GM23338 (cell line): ENCODE data around the gene REG4. TPM values are rescaled to one million over a fixed set of nuclear protein-coding genes. Genes with fewer than 3 reads are reported as not detected.

Experiments used
- ATAC-seq: fragments of 200-7000 bp; cut with Tn5 transposase; 3 replicates; pipeline ENCODE4 v1.9.1; 2020
- DNase-seq: peaks from one replicate; pipeline ENCODE4 v3.0.0-alpha.2; 2015; ENCODE audit warnings: low spot score
- H2AFZ ChIP-seq: fragments of 200-600 bp; sonication (generic); 2 replicates; pipeline ENCODE4 v1.8.0; 2016; ENCODE audit warnings: antibody characterized with exemption, mild to moderate bottlenecking, moderate library complexity
- H3F3A ChIP-seq: fragments of 200-600 bp; sonication (generic); replicated peaks from 2 replicates; pipeline ENCODE4 v1.8.0; 2017; ENCODE audit warnings: antibody characterized with exemption, mixed run types, low read depth
- H3K27ac ChIP-seq: fragments of 200-600 bp; sonication (generic); 2 replicates; pipeline ENCODE4 v1.6.1; 2016; ENCODE audit warnings: low read depth
- H3K27me3 ChIP-seq: fragments of 200-600 bp; sonication (generic); 2 replicates; pipeline ENCODE4 v1.8.0; 2016; ENCODE audit warnings: mild to moderate bottlenecking, mixed run types, moderate library complexity; ENCODE audit not compliant: insufficient read depth
- H3K36me3 ChIP-seq: fragments of 200-600 bp; sonication (generic); 2 replicates; pipeline ENCODE4 v1.8.0; 2016; ENCODE audit warnings: mild to moderate bottlenecking; ENCODE audit not compliant: insufficient read depth
- H3K4me1 ChIP-seq: fragments of 200-600 bp; sonication (generic); 2 replicates; pipeline ENCODE4 v1.8.0; 2016; ENCODE audit warnings: mild to moderate bottlenecking, moderate library complexity; ENCODE audit not compliant: insufficient read depth
- H3K4me2 ChIP-seq: fragments of 200-600 bp; sonication (generic); 2 replicates; pipeline ENCODE4 v1.7.1; 2017; ENCODE audit warnings: mixed run types
- H3K4me3 ChIP-seq: fragments of 200-600 bp; sonication (generic); 2 replicates; pipeline ENCODE4 v1.6.1; 2016; ENCODE audit warnings: mixed run types
- H3K79me2 ChIP-seq: fragments of 200-600 bp; sonication (generic); replicated peaks from 2 replicates; pipeline ENCODE4 v1.8.0; 2017; ENCODE audit warnings: mild to moderate bottlenecking; ENCODE audit not compliant: insufficient read depth
- H3K9me2 ChIP-seq: fragments of 200-600 bp; sonication (generic); 2 replicates; pipeline ENCODE4 v1.8.0; 2017; ENCODE audit not compliant: insufficient read depth
- H4K20me1 ChIP-seq: fragments of 200-600 bp; sonication (generic); replicated peaks from 2 replicates; pipeline ENCODE4 v1.8.0; 2017; ENCODE audit warnings: mild to moderate bottlenecking; ENCODE audit not compliant: insufficient read depth
- H3K27ac Mint-ChIP-seq: 2 replicates; pipeline ENCODE4 v1.8.0; 2020; ENCODE audit warnings: inconsistent platforms, mild to moderate bottlenecking, moderate library complexity, mixed read lengths
- H3K27me3 Mint-ChIP-seq: 3 replicates; pipeline ENCODE4 v1.8.0; 2022; ENCODE audit warnings: low read depth, mild to moderate bottlenecking, moderate library complexity, mixed read lengths, inconsistent platforms; ENCODE audit not compliant: insufficient read depth, poor library complexity
- H3K36me3 Mint-ChIP-seq: 3 replicates; pipeline ENCODE4 v1.8.0; 2021; ENCODE audit warnings: low read depth, mild to moderate bottlenecking, inconsistent platforms, moderate library complexity, mixed read lengths
- H3K4me1 Mint-ChIP-seq: 3 replicates; pipeline ENCODE4 v1.8.0; 2020; ENCODE audit warnings: mild to moderate bottlenecking, inconsistent platforms, mixed read lengths
- H3K4me3 Mint-ChIP-seq: 3 replicates; pipeline ENCODE4 v1.8.0; 2021; ENCODE audit warnings: moderate library complexity, mild to moderate bottlenecking, inconsistent platforms, mixed read lengths
- H3K9me3 Mint-ChIP-seq: 3 replicates; pipeline ENCODE4 v1.8.0; 2020; ENCODE audit warnings: moderate library complexity, mild to moderate bottlenecking, inconsistent platforms, mixed read lengths
- CREB1 ChIP-seq: fragments of 250-450 bp; sonication (Bioruptor Pico); IDR thresholded peaks from 2 replicates; pipeline ENCODE4 v1.5.0; 2020; ENCODE audit warnings: low read depth, mild to moderate bottlenecking, moderate library complexity
- EZH2 ChIP-seq: fragments of 200-600 bp; sonication (generic); IDR thresholded peaks from one replicate; pipeline ENCODE4 v1.8.0; 2017; ENCODE audit warnings: antibody characterized with exemption, mild to moderate bottlenecking, low read depth; ENCODE audit not compliant: unreplicated experiment
- EZH2phosphoT487 ChIP-seq: fragments of 200-600 bp; sonication (generic); IDR thresholded peaks from one replicate; pipeline ENCODE4 v1.8.1; 2018; ENCODE audit warnings: antibody characterized with exemption; ENCODE audit not compliant: unreplicated experiment
- JUNB ChIP-seq: IDR thresholded peaks from one replicate; pipeline ENCODE4 v1.6.1; 2016; ENCODE audit warnings: antibody characterized with exemption; ENCODE audit not compliant: unreplicated experiment
- NANOG ChIP-seq: IDR thresholded peaks from 2 replicates; pipeline ENCODE4 v1.6.1; 2016; ENCODE audit warnings: antibody characterized with exemption, borderline replicate concordance
- STAT1 ChIP-seq: IDR thresholded peaks from one replicate; pipeline ENCODE4 v1.6.1; 2016; ENCODE audit warnings: antibody characterized with exemption; ENCODE audit not compliant: unreplicated experiment
- ZNF114 ChIP-seq: fragments of 250-450 bp; sonication (Bioruptor Pico); IDR thresholded peaks from 2 replicates; pipeline ENCODE4 v1.5.0; 2020; ENCODE audit warnings: mild to moderate bottlenecking, moderate library complexity
- polyA plus RNA-seq: library from polyadenylated mRNA; unstranded; fragments of >200 nt; fragmentation: Nextera tagmentation; extraction: Ambion mirVana; gene quantifications from 2 replicates; pipeline ENCODE4 v1.2.1, GENCODE V29; 2016
- total RNA-seq: library from RNA; depleted of rRNA; stranded (reverse); fragments of >200 nt; shearing (Covaris generic); gene quantifications from 2 replicates; pipeline ENCODE4 v1.2.3, GENCODE V29; 2014
- TF ChIP-seq, protein P1 (sequence below): fragments of 250-450 bp; sonication (Bioruptor Pico); IDR thresholded peaks from 2 replicates; pipeline ENCODE4 v1.5.0; 2020; ENCODE audit warnings: mild to moderate bottlenecking, moderate library complexity
- TF ChIP-seq, protein P2 (sequence below): IDR thresholded peaks from 2 replicates; pipeline ENCODE4 v1.6.1; 2016; ENCODE audit warnings: antibody characterized with exemption
- TF ChIP-seq, protein P3 (sequence below): IDR thresholded peaks from one replicate; pipeline ENCODE4 v1.6.1; 2018; ENCODE audit warnings: antibody characterized with exemption; ENCODE audit not compliant: unreplicated experiment

The REG4 gene
- total and polyA plus RNA-seq, 2 experiments from 2014 or later = not detected

DNA sequence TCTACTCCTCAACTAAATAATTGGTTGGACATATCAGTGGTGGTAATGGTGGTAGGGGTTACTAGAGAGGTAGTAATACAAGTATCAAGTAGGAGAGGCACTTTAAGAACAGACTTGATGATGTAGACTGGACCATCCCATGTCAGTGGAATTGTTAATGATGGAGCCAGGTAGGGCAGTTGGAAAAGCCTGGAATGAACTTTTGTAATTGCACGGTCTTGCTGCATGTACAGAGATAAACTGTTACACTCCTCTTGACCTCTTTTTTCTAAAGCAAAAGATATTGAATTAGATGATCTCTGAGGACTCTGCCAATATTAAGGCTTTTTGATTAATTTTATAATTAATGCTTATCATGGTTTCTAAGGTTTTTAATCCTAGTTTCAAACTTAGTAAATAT, 48.3 kb downstream of the REG4 start:
- Histone ChIP-seq H3K27ac (no peak overlapping the region), H2AFZ (no peak overlapping the region), H3K27me3 (no peaks in the 10 kb centered on the region), H3K4me1 (peaks cover 4% of the 10 kb centered on the region), H3K4me3 (no peak overlapping the region), H4K20me1 (no peaks in the 10 kb centered on the region), H3K79me2 (no peaks in the 10 kb centered on the region), H3K4me2 (no peak overlapping the region), H3F3A (no peaks in the 10 kb centered on the region), H3K36me3 (no peaks in the 10 kb centered on the region), H3K9me2 (no peaks in the 10 kb centered on the region; the same call in 1 of the 2 replicates)
- H3K4me1 Mint-ChIP-seq = peaks cover 2% of the 10 kb centered on the region; the same call in 1 of the 3 replicates
- H3K9me3 Mint-ChIP-seq = no peaks in the 10 kb centered on the region; the same call in 2 of the 3 replicates
- no peak overlapping the region for H3K4me3 Mint-ChIP-seq
- H3K27ac Mint-ChIP-seq = no peak overlapping the region
- ATAC-seq (no peak), DNase-seq (no peak)
- H3K36me3 Mint-ChIP-seq = no peaks in the 10 kb centered on the region
- no peak for TF ChIP-seq JUNB
- H3K27me3 Mint-ChIP-seq = peaks cover 3% of the 10 kb centered on the region

DNA sequence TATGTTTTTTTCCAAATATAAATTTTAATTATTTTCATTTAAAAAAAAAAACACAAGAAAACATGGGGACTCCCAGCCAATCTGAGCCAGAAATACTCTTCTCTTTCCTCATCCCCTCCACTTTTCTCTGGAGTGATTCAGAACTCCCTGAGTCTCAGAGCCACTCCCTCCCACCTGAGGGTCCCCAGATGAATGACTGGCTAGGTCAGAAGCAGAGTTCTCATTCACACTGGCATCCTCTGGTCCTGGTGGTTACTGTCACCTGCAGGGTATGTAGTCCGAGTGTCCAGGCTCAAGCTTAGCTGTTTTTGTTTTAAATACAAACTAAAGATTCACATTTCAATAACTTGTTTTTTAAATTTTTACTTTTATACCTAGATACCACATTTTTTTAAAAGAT, 48.9 kb downstream of the REG4 start:
- DNase-seq = no peak
- H3F3A ChIP-seq = no peaks in the 10 kb centered on the region
- H4K20me1 ChIP-seq = no peaks in the 10 kb centered on the region
- H3K27ac ChIP-seq = no peak overlapping the region
- H3K4me1 ChIP-seq = peaks cover 4% of the 10 kb centered on the region
- no peaks in the 10 kb centered on the region for H3K27me3 ChIP-seq
- H3K36me3 ChIP-seq = no peaks in the 10 kb centered on the region
- Mint-ChIP-seq H3K9me3 (no peaks in the 10 kb centered on the region; the same call in 2 of the 3 replicates), H3K36me3 (no peaks in the 10 kb centered on the region), H3K4me1 (peaks cover 7% of the 10 kb centered on the region; the same call in 2 of the 3 replicates), H3K27ac (no peak overlapping the region), H3K4me3 (no peak overlapping the region), H3K27me3 (peaks cover 3% of the 10 kb centered on the region)
- no peak overlapping the region for H3K4me2 ChIP-seq
- peak; percentile 67 for ATAC-seq
- H3K9me2 ChIP-seq = no peaks in the 10 kb centered on the region; the same call in 1 of the 2 replicates
- H2AFZ ChIP-seq = no peak overlapping the region
- no peak overlapping the region for H3K4me3 ChIP-seq
- no peaks in the 10 kb centered on the region for H3K79me2 ChIP-seq
- TF ChIP-seq, protein P1, sequence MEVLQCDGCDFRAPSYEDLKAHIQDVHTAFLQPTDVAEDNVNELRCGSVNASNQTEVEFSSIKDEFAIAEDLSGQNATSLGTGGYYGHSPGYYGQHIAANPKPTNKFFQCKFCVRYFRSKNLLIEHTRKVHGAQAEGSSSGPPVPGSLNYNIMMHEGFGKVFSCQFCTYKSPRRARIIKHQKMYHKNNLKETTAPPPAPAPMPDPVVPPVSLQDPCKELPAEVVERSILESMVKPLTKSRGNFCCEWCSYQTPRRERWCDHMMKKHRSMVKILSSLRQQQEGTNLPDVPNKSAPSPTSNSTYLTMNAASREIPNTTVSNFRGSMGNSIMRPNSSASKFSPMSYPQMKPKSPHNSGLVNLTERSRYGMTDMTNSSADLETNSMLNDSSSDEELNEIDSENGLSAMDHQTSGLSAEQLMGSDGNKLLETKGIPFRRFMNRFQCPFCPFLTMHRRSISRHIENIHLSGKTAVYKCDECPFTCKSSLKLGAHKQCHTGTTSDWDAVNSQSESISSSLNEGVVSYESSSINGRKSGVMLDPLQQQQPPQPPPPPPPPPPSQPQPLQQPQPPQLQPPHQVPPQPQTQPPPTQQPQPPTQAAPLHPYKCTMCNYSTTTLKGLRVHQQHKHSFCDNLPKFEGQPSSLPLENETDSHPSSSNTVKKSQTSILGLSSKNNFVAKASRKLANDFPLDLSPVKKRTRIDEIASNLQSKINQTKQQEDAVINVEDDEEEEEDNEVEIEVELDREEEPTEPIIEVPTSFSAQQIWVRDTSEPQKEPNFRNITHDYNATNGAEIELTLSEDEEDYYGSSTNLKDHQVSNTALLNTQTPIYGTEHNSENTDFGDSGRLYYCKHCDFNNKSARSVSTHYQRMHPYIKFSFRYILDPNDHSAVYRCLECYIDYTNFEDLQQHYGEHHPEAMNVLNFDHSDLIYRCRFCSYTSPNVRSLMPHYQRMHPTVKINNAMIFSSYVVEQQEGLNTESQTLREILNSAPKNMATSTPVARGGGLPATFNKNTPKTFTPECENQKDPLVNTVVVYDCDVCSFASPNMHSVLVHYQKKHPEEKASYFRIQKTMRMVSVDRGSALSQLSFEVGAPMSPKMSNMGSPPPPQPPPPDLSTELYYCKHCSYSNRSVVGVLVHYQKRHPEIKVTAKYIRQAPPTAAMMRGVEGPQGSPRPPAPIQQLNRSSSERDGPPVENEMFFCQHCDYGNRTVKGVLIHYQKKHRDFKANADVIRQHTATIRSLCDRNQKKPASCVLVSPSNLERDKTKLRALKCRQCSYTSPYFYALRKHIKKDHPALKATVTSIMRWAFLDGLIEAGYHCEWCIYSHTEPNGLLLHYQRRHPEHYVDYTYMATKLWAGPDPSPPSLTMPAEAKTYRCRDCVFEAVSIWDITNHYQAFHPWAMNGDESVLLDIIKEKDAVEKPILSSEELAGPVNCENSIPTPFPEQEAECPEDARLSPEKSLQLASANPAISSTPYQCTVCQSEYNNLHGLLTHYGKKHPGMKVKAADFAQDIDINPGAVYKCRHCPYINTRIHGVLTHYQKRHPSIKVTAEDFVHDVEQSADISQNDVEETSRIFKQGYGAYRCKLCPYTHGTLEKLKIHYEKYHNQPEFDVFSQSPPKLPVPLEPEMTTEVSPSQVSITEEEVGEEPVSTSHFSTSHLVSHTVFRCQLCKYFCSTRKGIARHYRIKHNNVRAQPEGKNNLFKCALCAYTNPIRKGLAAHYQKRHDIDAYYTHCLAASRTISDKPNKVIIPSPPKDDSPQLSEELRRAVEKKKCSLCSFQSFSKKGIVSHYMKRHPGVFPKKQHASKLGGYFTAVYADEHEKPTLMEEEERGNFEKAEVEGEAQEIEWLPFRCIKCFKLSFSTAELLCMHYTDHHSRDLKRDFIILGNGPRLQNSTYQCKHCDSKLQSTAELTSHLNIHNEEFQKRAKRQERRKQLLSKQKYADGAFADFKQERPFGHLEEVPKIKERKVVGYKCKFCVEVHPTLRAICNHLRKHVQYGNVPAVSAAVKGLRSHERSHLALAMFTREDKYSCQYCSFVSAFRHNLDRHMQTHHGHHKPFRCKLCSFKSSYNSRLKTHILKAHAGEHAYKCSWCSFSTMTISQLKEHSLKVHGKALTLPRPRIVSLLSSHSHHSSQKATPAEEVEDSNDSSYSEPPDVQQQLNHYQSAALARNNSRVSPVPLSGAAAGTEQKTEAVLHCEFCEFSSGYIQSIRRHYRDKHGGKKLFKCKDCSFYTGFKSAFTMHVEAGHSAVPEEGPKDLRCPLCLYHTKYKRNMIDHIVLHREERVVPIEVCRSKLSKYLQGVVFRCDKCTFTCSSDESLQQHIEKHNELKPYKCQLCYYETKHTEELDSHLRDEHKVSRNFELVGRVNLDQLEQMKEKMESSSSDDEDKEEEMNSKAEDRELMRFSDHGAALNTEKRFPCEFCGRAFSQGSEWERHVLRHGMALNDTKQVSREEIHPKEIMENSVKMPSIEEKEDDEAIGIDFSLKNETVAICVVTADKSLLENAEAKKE (CRISPR knock-in tag) = no peak
- TF ChIP-seq, protein P2, sequence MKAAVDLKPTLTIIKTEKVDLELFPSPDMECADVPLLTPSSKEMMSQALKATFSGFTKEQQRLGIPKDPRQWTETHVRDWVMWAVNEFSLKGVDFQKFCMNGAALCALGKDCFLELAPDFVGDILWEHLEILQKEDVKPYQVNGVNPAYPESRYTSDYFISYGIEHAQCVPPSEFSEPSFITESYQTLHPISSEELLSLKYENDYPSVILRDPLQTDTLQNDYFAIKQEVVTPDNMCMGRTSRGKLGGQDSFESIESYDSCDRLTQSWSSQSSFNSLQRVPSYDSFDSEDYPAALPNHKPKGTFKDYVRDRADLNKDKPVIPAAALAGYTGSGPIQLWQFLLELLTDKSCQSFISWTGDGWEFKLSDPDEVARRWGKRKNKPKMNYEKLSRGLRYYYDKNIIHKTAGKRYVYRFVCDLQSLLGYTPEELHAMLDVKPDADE = no peak
- TF ChIP-seq NANOG (no peak), STAT1 (no peak), EZH2 (no peak), ZNF114 (CRISPR knock-in tag) (no peak), EZH2phosphoT487 (no peak), JUNB (no peak), CREB1 (CRISPR knock-in tag) (no peak)
- TF ChIP-seq, protein P3, sequence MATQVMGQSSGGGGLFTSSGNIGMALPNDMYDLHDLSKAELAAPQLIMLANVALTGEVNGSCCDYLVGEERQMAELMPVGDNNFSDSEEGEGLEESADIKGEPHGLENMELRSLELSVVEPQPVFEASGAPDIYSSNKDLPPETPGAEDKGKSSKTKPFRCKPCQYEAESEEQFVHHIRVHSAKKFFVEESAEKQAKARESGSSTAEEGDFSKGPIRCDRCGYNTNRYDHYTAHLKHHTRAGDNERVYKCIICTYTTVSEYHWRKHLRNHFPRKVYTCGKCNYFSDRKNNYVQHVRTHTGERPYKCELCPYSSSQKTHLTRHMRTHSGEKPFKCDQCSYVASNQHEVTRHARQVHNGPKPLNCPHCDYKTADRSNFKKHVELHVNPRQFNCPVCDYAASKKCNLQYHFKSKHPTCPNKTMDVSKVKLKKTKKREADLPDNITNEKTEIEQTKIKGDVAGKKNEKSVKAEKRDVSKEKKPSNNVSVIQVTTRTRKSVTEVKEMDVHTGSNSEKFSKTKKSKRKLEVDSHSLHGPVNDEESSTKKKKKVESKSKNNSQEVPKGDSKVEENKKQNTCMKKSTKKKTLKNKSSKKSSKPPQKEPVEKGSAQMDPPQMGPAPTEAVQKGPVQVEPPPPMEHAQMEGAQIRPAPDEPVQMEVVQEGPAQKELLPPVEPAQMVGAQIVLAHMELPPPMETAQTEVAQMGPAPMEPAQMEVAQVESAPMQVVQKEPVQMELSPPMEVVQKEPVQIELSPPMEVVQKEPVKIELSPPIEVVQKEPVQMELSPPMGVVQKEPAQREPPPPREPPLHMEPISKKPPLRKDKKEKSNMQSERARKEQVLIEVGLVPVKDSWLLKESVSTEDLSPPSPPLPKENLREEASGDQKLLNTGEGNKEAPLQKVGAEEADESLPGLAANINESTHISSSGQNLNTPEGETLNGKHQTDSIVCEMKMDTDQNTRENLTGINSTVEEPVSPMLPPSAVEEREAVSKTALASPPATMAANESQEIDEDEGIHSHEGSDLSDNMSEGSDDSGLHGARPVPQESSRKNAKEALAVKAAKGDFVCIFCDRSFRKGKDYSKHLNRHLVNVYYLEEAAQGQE = no peak
